Prostate gland (tissue), 1 donor: ENCODE data around the gene HERC3.

Experiments
- POLR2A ChIP-seq: fragments of 450-650 bp; IDR thresholded peaks from one replicate; pipeline ENCODE4 v1.6.1; 2016; ENCODE audit warnings: antibody characterized with exemption, mild to moderate bottlenecking
- POLR2AphosphoS5 ChIP-seq: sonication (generic); formaldehyde crosslinking; IDR thresholded peaks from one replicate; pipeline ENCODE4 v1.6.1; 2017; ENCODE audit warnings: antibody characterized with exemption

DNA sequence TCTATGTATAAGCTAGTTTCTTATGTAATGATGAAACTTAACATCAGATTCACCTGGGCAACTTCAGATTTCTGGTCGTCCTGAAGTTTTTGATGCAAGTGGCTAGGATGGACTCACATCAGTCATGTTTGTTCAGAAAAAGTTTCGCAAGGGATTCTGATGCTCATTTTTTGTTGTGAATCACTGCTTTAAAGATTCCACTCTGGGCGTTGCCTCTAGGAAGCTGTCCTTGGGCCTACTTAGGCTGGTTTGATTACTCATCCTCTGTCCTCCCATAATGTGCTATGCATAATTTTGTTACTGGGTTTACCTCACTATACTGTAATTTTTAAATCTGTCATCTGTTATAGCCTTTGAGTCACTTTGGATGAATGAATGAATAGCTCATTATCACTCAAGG, 30.8 kb downstream of the HERC3 start:
- TF ChIP-seq POLR2A (no peak), POLR2AphosphoS5 (no peak)
